Testis (tissue), 3 donors: ENCODE data around the gene ATG16L1. TPM values are rescaled to one million over a fixed set of nuclear protein-coding genes. Genes with fewer than 3 reads are reported as not detected.

ENCODE experiments used
- DNase-seq: peaks from one replicate; pipeline ENCODE4 v3.0.0-alpha.2; 2019
- H3K27ac ChIP-seq, 2 donors: fragments of 200-600 bp; sonication (generic); one replicate each; pipeline ENCODE4 v1.5.1; 2019
- H3K27me3 ChIP-seq: fragments of 200-600 bp; sonication (generic); one replicate; pipeline ENCODE4 v1.5.1; 2019
- H3K36me3 ChIP-seq: fragments of 200-600 bp; sonication (generic); one replicate; pipeline ENCODE4 v1.5.1; 2017; ENCODE audit warnings: low read depth; ENCODE audit errors: missing control alignments
- H3K4me1 ChIP-seq: fragments of 200-600 bp; sonication (generic); one replicate; pipeline ENCODE4 v1.5.1; 2019
- H3K4me3 ChIP-seq, 2 donors: fragments of 200-600 bp; sonication (generic); one replicate each; pipeline ENCODE4 v1.5.1; 2017 to 2019
- H3K9me3 ChIP-seq: fragments of 200-600 bp; sonication (generic); one replicate; pipeline ENCODE4 v1.5.1; 2017
- POLR2A ChIP-seq: fragments of 450-650 bp; IDR thresholded peaks from one replicate; pipeline ENCODE4 v1.6.1; 2017; ENCODE audit warnings: antibody characterized with exemption, mild to moderate bottlenecking, moderate library complexity
- WGBS, 2 donors: methylation state at CpG; one replicate each; pipeline ENCODE4 v1.1.5; 2018; 5-methylcytosine and 5-hydroxymethylcytosine counted together
- intact Hi-C: fragments of 100-400 bp; cut with DNase I; formaldehyde crosslinking; loops from one replicate; pipeline ENCODE4 v1.15.1; 2023; ENCODE audit warnings: low total_unique reads
- polyA plus RNA-seq: library from polyadenylated mRNA; stranded (reverse); fragments of 350-450 nt; fragmentation: Illumina TruSeq; extraction: RNeasy Lipid Tissue Mini Kit (QIAGEN cat#74804); gene quantifications from one replicate; pipeline ENCODE4 v1.2.3, GENCODE V29; 2014; ENCODE audit warnings: low read depth, low replicate concordance; ENCODE audit not compliant: insufficient read depth
- total RNA-seq, 2 donors: library from RNA; depleted of rRNA; stranded (reverse); fragments of >200 nt; gene quantifications; one replicate each; pipeline ENCODE4 v1.2.3, GENCODE V29; 2016
- TF ChIP-seq, protein P1 (sequence below), 3 experiments: fragments of 450-650 bp in 2 of 3; fragments of 200-600 bp in 1 of 3; sonication (generic) in 1 of 3; IDR thresholded peaks; one replicate each; pipeline ENCODE4 v1.5.1; 2016 to 2019; ENCODE audit warnings: antibody characterized with exemption in 3 of 3, mild to moderate bottlenecking in 2 of 3, moderate library complexity in 1 of 3

ATG16L1 gene
- total and polyA plus RNA-seq, 3 donors from 2014 or later, result 37.3 to 53.1 (median 47.2) TPM

DNA sequence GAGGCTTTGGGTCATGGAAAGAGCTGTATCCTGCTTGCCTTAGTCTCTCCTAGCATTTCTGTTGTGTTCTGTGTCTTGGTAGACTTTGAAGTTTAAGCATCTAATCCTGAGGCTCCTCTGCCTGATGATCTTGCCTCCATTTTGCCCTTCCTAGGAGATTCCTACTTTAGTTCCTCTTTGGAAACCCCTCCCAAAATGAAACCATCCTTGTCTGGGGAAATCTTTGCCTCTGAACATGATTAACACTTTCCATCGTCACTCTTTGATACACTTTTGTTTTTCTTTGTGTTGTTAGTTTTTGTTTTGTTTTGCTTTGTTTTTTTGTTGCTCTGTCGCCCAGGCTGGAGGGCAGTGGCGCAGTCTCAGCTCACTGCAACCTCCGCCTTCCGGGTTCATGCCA lies 9.2 kb downstream of the ATG16L1 start:
- Histone ChIP-seq H3K4me1 (no peaks in the 10 kb centered on the region), H3K27ac (no peak overlapping the region)

DNA sequence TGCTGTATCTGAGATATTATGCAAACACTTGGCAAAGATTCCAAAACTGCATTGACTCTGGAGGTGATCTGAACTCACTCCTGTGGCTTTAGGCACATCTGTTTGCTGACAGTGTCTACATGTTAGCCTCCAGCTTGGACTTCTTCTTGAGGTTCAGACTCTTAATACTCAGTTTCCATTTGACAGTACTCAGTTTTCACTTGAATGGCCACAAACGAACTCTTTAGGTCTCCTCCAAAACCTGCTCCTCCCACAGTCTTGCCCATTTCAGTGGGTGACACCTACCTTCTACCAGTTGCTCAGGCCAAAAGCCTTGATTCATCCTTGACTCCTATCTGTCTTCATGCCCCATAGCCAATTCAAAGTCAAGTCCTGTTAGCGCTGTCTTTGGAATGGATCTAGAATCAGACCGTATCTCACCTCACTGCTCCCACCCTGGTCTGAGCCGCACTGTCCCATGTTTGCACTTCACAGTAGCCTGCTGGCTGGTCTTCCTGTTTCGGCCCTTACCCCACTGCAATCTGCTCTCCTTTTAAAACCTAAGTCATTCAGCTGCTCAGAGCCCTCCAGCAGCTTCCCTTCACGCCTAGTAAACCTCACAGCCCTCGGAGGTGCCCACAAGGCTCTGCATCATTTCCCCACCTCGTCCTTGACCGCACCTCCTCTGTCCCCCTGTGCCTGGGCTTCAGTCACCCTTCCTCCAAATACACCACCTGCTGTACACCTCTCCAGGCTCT lies 10.5 kb downstream of the ATG16L1 start:
- DNase-seq, result no peak
- intact Hi-C loops, result loop anchor here (10.0 kb wide), 1 partner anchor 93 kb away; the partner anchor contains the start of gene DGKD
- Histone ChIP-seq H3K4me1 (no peaks in the 10 kb centered on the region), H3K36me3 (no peaks in the 10 kb centered on the region), H3K9me3 (no peaks in the 10 kb centered on the region), H3K4me3 (no peak overlapping the region), H3K27me3 (no peaks in the 10 kb centered on the region), H3K27ac (no peak overlapping the region)
- TF ChIP-seq, protein P1, sequence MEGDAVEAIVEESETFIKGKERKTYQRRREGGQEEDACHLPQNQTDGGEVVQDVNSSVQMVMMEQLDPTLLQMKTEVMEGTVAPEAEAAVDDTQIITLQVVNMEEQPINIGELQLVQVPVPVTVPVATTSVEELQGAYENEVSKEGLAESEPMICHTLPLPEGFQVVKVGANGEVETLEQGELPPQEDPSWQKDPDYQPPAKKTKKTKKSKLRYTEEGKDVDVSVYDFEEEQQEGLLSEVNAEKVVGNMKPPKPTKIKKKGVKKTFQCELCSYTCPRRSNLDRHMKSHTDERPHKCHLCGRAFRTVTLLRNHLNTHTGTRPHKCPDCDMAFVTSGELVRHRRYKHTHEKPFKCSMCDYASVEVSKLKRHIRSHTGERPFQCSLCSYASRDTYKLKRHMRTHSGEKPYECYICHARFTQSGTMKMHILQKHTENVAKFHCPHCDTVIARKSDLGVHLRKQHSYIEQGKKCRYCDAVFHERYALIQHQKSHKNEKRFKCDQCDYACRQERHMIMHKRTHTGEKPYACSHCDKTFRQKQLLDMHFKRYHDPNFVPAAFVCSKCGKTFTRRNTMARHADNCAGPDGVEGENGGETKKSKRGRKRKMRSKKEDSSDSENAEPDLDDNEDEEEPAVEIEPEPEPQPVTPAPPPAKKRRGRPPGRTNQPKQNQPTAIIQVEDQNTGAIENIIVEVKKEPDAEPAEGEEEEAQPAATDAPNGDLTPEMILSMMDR (IDR thresholded peaks at IDR 0.05), result no peak
- TF ChIP-seq POLR2A, result no peak
- WGBS, 2 donors, result 95 to 96% methylated on average over 9 of the region's 9 CpGs

More for the DNA sequence above, 9.2 kb downstream of the ATG16L1 start:
- Histone ChIP-seq H3K4me3 (no peak overlapping the region), H3K36me3 (no peaks in the 10 kb centered on the region), H3K9me3 (no peaks in the 10 kb centered on the region), H3K27me3 (no peaks in the 10 kb centered on the region)
- WGBS, 2 donors, result 93 to 98% methylated on average over 5 of the region's 5 CpGs
- TF ChIP-seq POLR2A, result no peak
- TF ChIP-seq, protein P1 (IDR thresholded peaks at IDR 0.05), result no peak
- no peak for DNase-seq
- intact Hi-C loops, result loop anchor here (10.0 kb wide), 1 partner anchor 94 kb away; the partner anchor contains the start of gene DGKD

DNA sequence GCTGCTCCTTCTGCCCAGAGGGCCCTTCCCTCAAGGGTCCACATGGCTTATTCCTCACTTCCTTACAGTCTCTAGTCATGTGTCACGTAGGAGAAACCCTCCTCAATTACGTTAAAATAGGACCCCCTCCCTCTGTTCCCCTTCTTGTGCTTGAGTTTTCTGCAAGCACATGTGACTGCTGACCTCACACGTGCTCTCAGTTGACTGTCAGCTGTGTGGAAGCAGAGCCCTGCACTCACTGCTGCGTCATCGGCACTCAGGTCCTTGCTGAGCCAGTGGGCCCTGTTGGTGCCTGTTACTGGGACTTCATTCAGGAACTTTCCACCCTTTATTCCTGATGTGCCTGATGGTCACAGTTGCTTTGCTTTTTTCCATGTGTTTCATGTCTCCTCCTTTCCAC lies 11.1 kb downstream of the ATG16L1 start:
- Histone ChIP-seq H3K27me3 (no peaks in the 10 kb centered on the region), H3K27ac (no peak overlapping the region), H3K36me3 (no peaks in the 10 kb centered on the region), H3K4me1 (no peaks in the 10 kb centered on the region), H3K4me3 (no peak overlapping the region), H3K9me3 (no peaks in the 10 kb centered on the region)
- intact Hi-C loops, result loop anchor here (10.0 kb wide), 1 partner anchor 92 kb away; the partner anchor contains the start of gene DGKD
- 90 to 97% methylated on average over 5 of the region's 5 CpGs for WGBS, 2 donors
- TF ChIP-seq, protein P1 (IDR thresholded peaks at IDR 0.05), result no peak
- TF ChIP-seq POLR2A, result no peak
- DNase-seq, result no peak

DNA sequence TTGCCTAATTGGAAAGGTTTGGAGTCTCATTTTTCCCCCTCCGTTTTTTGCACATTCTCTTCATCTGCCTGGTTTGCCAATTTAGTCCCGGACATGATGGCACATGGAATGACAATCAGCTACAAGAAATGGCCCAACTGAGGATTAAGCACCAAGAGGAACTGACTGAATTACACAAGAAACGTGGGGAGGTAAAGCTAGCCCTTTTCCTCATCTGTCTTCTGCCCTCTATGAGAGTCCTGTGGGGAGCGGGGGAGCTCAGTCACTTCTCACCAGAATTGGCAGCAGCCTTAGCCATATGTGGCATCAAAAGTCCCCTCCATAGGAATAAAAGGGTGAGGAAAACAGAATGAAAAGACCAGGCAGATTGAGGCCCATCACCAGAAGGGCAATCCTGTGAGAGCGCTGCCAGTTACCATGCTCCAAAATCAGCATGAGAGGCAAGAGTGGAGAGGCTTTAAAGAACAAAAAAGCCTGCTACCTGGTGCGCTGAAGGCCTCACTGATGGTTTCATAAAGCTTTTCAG lies 11.6 kb downstream of the ATG16L1 start:
- Histone ChIP-seq H3K36me3 (no peaks in the 10 kb centered on the region), H3K9me3 (no peaks in the 10 kb centered on the region), H3K27me3 (no peaks in the 10 kb centered on the region), H3K4me3 (no peak overlapping the region), H3K27ac (no peak overlapping the region), H3K4me1 (no peaks in the 10 kb centered on the region)
- intact Hi-C loops, result loop anchor here (10.0 kb wide), 1 partner anchor 92 kb away; the partner anchor contains the start of gene DGKD
- TF ChIP-seq POLR2A, result no peak
- TF ChIP-seq, protein P1 (IDR thresholded peaks at IDR 0.05), result no peak
- DNase-seq, result no peak
- WGBS, 2 donors, result 89 to 93% methylated on average over 6 of the region's 6 CpGs
